ENCODE results near the gene QPCTL.

Gene QPCTL

GRCh38 chr19:45650722-45651121 is 41.7 kb upstream of the QPCTL start:
- no peak overlapping the region for H3K4me3 ChIP-seq (ENCODE audit: low read length)
- TF ChIP-seq, protein P1, sequence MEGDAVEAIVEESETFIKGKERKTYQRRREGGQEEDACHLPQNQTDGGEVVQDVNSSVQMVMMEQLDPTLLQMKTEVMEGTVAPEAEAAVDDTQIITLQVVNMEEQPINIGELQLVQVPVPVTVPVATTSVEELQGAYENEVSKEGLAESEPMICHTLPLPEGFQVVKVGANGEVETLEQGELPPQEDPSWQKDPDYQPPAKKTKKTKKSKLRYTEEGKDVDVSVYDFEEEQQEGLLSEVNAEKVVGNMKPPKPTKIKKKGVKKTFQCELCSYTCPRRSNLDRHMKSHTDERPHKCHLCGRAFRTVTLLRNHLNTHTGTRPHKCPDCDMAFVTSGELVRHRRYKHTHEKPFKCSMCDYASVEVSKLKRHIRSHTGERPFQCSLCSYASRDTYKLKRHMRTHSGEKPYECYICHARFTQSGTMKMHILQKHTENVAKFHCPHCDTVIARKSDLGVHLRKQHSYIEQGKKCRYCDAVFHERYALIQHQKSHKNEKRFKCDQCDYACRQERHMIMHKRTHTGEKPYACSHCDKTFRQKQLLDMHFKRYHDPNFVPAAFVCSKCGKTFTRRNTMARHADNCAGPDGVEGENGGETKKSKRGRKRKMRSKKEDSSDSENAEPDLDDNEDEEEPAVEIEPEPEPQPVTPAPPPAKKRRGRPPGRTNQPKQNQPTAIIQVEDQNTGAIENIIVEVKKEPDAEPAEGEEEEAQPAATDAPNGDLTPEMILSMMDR (conservative IDR thresholded peaks at IDR 0.05; ENCODE audit: low read length), result no peak
- no peak for DNase-seq (ENCODE audit: low read depth)

DNA sequence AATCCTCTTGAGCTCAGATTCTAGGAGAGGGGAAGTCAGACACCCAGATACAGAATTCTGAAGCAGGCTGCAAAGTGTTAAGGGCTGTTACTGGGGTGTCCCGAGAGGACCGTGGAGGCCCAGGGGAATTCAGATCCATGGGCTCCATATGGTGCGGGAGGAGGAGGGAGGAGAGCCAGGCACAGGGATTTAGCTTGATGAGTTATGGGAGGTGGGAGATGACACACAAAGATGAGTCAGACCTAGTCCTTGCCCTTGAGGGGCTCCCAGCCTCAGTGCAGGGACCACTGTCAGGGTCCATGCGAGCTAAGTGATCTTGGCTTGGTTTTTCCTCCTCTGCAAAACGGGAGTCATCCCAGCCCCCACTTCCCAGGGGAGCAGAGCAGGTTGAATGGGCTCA is 38.8 kb upstream of the QPCTL start:
- no peak overlapping the region for H3K4me3 ChIP-seq (ENCODE audit: low read length)
- DNase-seq (ENCODE audit: low read depth), result no peak
- TF ChIP-seq, protein P1 (conservative IDR thresholded peaks at IDR 0.05; ENCODE audit: low read length), result no peak

- TF ChIP-seq, protein P1 (conservative IDR thresholded peaks at IDR 0.05; ENCODE audit: low read length), result no peak
- no peak overlapping the region for H3K4me3 ChIP-seq (ENCODE audit: low read length)
- DNase-seq (ENCODE audit: low read depth), result no peak
Observed at GRCh38 chr19:45655073-45655472, 37.4 kb upstream of the QPCTL start.

GRCh38 chr19:45657520-45658167 is 34.8 kb upstream of the QPCTL start:
- no peak for DNase-seq (ENCODE audit: low read depth)
- TF ChIP-seq, protein P1 (conservative IDR thresholded peaks at IDR 0.05; ENCODE audit: low read length), result no peak
- no peak overlapping the region for H3K4me3 ChIP-seq (ENCODE audit: low read length)

DNA sequence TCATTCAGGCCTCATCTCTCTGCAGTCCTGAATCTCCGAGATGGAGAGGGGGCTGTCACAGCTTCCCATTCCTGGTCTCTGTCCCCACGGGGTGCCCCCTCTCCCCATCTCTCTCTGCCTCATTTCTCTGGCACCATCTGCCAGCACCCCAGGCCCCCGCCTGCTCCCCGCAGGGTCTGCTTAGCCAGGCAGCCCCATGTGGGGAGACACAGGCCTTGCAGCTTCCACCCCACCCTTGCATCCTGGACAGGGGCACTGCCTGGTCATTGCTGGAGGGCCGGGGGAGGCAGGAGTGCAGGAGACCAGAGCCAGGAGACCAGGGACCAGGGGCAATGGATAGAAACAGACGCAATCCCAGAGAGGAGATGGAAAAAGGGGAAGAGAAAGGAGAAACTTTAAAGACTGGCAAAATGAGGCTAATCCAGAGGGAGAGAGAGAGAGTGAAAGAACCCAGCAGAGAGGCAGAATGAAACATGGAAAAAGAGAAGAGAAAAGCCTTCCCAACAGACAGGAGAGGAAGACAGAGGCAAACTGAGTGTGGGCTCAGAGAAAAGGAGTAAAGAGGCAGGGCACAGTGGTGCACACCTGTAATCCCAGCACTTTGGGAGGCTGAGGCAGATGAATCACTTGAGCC is 33.3 kb upstream of the QPCTL start:
- H3K4me3 ChIP-seq (ENCODE audit: low read length), result no peak overlapping the region
- TF ChIP-seq, protein P1 (conservative IDR thresholded peaks at IDR 0.05; ENCODE audit: low read length), result no peak
- DNase-seq (ENCODE audit: low read depth), result no peak

DNA sequence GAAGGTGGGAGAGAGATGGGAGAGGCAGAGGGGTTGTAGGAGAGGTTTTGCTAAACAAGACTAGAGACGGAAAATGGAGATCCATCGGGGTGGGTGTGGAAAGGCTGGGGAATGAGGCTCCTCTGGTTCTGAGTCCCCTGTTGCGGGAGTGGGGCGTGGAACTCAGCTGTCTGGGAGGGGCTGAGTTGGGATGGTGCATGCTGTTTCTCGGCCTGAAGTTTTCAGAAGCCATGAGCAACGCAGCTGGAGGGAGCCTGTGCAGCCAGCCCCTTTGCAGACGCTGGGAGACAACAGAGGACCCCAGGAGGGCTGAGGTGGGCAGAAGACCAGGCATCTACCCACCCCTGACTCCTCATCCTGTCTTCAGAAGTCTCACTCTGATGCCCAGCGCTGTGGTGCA is 31.8 kb upstream of the QPCTL start:
- no peak for DNase-seq (ENCODE audit: low read depth)
- no peak overlapping the region for H3K4me3 ChIP-seq (ENCODE audit: low read length)
- TF ChIP-seq, protein P1 (conservative IDR thresholded peaks at IDR 0.05; ENCODE audit: low read length), result no peak

GRCh38 chr19:45663800-45664199 is 28.7 kb upstream of the QPCTL start:
- DNase-seq (ENCODE audit: low read depth), result no peak
- TF ChIP-seq, protein P1 (conservative IDR thresholded peaks at IDR 0.05; ENCODE audit: low read length), result no peak
- H3K4me3 ChIP-seq (ENCODE audit: low read length), result no peak overlapping the region

Data from AG10803 (cell line).